GM12873 (cell line): ENCODE measurements around the gene HIVEP3.

Experiments
- TF ChIP-seq, protein P1 (sequence below): IDR thresholded peaks from 2 replicates; pipeline ENCODE4 v1.5.1; 2012; ENCODE audit warnings: low read depth, mild to moderate bottlenecking, moderate library complexity, low read length, control low read depth; ENCODE audit not compliant: insufficient read depth; ENCODE audit errors: missing control alignments

HIVEP3 gene

GRCh38 chr1:41784531-41785274 is 134.0 kb downstream of the HIVEP3 start:
- TF ChIP-seq, protein P1, sequence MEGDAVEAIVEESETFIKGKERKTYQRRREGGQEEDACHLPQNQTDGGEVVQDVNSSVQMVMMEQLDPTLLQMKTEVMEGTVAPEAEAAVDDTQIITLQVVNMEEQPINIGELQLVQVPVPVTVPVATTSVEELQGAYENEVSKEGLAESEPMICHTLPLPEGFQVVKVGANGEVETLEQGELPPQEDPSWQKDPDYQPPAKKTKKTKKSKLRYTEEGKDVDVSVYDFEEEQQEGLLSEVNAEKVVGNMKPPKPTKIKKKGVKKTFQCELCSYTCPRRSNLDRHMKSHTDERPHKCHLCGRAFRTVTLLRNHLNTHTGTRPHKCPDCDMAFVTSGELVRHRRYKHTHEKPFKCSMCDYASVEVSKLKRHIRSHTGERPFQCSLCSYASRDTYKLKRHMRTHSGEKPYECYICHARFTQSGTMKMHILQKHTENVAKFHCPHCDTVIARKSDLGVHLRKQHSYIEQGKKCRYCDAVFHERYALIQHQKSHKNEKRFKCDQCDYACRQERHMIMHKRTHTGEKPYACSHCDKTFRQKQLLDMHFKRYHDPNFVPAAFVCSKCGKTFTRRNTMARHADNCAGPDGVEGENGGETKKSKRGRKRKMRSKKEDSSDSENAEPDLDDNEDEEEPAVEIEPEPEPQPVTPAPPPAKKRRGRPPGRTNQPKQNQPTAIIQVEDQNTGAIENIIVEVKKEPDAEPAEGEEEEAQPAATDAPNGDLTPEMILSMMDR, result no peak

DNA sequence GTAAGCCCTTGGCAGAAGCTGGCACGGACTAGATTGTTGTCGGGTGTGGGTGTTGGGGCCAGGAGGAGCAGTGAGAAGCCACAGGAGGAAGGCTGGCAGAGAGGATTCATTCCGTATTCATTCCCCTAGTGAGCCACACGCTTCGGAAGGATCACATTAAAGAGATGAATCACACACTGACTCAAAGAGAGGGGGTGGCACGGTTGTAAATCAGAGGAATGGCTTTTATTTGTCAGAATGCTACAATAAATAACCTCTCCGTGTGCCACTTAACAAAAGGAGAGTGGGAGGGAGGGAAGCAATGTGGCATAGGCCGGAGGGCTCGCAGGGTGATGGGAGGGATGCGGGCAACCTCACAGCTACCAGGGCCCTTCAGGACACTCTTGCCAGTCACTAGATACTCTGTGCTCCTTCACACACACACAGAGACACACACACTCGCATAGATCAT is 135.5 kb downstream of the HIVEP3 start:
- TF ChIP-seq, protein P1, result no peak

DNA sequence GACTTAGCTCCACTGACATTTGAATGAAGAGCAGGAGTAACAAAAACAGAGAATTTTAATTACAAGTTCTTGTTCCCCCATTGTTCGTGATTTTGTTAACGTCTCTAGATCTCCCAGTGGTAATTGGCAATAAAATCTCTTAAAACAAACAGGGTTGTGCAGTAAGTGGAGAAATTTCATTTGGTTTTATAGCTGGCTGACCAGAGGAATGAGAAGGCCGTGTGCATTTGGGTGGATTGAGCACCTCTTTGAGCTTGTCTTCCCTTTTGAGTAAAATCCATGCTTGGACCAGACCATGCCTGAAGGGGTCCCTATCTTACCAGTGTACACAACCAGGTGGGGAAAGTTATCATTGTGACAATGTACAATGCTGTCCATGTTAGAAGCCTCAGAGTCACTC is 137.8 kb downstream of the HIVEP3 start:
- TF ChIP-seq, protein P1, result no peak

DNA sequence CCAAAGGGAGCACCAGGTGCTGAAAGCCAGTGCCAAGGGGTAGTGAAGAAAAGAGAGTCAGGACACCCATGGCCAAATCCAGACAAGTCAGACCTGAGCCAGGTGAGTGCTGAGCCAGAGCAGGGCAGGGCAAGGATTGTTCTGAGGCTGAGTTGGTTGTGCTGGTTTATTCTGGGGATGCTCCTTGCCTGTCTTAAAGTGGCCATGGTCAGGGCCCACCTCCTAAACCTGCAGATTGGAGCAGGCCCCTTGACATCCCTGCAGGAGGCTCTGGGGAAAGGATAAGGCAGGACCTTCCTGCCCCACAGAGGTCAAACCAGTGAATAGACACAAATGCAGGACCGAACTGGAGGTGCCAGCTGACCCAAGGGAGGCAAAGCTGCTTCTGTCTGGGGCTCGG is 138.4 kb downstream of the HIVEP3 start:
- TF ChIP-seq, protein P1, result no peak

- TF ChIP-seq, protein P1, result peak; percentile 23
Measured at GRCh38 chr1:41779360-41779759, 139.4 kb downstream of the HIVEP3 start.

GRCh38 chr1:41777695-41778094 is 141.0 kb downstream of the HIVEP3 start:
- TF ChIP-seq, protein P1, result no peak

GRCh38 chr1:41776891-41777441 is 141.8 kb downstream of the HIVEP3 start:
- TF ChIP-seq, protein P1, result no peak
